DMS53 treated with DMSO at 0.1 percent for 48 hours (cell line): ENCODE results near the gene DLGAP1.
"Not testable (repeated sequence)": the region's sequence is repeated elsewhere in the genome, so short reads cannot be mapped to it uniquely, and the experiment has no call there.

Source experiments
- DNase-seq: peaks from one replicate; lab custom pipeline; 2025; ENCODE audit not compliant: unreplicated experiment; lab: John Stamatoyannopoulos, UW

Gene DLGAP1

GRCh38 chr18:3611313-3612090, 843.6 kb downstream of the DLGAP1 start:
- DNase-seq, result no peak

- DNase-seq, result no peak
Observed at GRCh38 chr18:3610813-3611212, 844.3 kb downstream of the DLGAP1 start.

GRCh38 chr18:3610188-3610708, 844.9 kb downstream of the DLGAP1 start:
- no peak for DNase-seq

GRCh38 chr18:3608488-3608887, 846.6 kb downstream of the DLGAP1 start:
- no peak for DNase-seq

DNA sequence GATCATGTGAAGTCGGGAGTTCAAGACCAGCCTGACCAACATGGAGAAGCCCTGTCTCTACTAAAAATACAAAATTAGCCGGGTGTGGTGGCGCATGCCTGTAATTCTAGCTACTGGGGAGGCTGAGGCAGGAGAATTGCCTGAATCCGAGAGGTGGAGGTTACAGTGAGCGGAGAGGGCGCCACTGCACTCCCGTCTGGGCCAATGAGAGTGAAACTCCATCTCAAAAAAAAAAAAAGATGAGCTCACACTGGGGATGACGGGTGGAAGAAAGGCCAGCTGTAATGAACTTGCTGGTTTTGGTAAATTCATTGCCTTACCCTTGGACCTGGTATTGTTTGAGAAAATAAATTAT, 847.0 kb downstream of the DLGAP1 start:
- DNase-seq, result not testable (repeated sequence)

GRCh38 chr18:3607309-3608098, 847.6 kb downstream of the DLGAP1 start:
- DNase-seq, result no peak

GRCh38 chr18:3606863-3607262, 848.2 kb downstream of the DLGAP1 start:
- DNase-seq, result not testable (repeated sequence)

GRCh38 chr18:3605954-3606443, 849.1 kb downstream of the DLGAP1 start:
- DNase-seq, result no peak

- no peak for DNase-seq
Observed at GRCh38 chr18:3605486-3605952, 849.6 kb downstream of the DLGAP1 start.

DNA sequence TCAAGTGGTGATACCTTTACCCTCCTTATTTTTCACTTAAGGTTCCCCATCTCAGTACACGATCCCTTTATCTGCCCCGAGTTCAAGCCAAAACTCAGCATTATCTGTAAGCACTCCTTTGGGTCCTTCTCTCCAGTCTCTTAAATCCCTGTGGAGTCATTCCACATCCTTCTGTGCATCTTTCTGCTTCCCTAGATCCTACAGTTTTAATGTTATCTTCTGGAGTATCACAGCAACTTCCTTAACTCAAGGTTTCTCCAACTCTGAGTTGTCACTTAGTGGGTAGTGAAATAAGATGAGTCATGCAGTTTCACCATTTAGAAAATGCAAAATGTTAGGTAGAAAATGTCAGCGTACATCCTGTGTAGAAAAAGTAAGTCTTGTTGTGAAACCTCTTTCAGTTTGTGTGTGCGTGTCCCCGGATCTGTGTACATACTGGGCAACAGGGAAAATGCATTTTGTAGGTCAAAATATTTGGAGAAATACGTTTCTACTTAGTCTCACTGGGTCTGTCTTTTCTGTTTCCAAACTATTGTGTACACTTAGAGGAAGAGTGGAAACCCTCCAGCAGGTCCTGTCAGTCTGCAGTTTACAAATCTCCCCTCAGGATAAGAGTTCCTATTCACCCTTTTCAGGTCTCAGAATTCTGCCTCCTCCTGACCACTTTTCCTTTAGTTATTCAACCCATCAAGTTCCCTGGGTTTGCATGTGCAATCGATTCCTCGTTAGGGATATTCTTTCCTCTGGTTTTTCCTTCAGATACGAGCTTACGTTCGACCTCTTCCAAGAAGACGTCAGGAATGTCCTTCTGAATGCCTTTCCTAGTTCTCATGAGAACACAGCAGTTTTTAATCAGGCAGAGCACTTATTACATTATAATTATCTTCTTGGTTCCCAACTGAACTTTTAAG, 850.4 kb downstream of the DLGAP1 start:
- peak; percentile 81 for DNase-seq

- no peak for DNase-seq
Observed at GRCh38 chr18:3604235-3604497, 850.9 kb downstream of the DLGAP1 start.

DNA sequence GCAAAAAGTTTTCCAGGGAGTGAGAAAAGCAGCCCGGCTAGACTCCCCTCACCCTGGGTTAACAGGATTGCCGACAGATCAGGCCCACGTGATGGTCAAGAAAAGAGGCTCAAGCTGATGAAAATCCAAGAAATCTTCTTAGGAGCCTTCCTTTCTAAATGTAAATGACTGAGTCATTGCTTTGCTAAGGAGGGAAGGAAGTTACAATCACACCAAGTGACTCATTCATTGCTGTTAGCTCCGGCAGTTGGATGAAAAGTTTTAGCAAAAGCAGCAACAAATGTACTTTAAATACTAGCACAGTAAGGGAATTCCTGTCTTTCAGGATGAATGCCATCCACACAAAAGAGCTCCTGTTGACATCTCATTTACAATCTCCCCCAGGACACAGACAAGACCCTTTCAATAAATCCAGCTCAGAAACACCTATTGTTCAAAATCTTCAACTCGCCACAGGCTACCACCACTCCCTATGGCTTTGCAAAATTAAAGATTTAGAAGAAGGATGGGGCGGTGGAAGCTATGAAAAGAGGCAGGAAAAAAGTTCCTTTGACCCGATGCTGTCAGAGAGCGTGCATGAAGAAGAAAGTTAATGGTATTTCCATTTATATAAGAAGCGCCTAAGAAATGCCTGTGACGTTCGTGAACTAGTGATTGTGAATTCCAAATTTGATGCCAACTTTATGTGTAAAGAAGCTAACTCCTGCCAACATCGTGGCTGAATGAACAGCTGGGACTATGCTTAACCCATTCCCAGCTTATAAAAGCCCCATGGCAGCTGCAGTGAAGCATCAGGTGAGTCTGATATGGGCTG, 851.5 kb downstream of the DLGAP1 start:
- peak; percentile 88 for DNase-seq

DNA sequence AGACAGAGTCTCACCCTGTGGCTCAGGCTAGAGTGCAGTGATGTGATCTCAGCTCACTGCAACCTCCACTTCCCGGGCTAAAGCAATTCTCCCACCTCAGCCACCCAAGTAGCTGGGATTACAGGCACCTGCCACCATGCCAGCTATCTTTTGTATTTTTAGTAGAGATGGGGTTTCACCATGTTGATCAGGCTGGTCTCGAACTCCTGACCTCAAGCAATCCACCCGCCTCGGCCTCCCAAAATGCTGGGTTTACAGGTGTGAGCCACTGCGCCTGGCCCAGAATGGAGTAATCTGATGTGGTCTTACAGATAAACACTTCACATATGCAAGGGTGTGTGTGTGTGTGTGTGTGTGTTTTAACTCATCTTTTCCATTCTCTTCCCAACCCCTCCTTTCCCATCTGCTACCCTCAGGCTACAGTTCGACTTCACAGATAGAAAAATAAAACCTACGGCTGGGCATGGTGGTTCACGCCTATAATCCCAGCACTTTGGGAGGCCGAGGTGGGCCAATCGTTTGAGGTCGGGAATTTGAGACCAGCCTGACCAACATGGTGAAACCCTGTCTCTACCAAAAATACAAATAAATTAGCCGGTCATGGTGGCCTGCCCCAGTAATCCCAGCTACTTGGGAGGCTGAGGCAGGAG, 853.9 kb downstream of the DLGAP1 start:
- not testable (repeated sequence) for DNase-seq

DNA sequence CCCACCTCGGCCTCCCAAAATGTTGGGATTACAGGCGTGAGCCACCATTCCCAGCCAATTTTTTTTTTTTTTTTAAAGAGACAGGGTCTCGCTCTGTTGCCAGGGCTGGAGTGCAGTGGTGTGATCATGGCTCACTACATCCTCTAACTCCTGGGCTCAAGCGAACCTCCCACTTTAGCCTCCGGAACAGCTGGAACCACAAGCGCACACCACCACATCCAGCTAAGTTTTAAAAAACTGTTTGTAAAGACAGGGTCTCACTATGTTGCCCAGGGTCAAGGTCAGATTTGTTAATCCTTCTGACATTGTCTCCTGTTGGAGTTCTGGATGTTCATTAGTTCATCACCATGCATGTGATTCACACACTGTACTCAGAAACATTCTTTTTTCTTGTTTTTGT, 855.2 kb downstream of the DLGAP1 start:
- DNase-seq, result no peak

- no peak for DNase-seq
Observed at GRCh38 chr18:3599195-3599594, 855.9 kb downstream of the DLGAP1 start.

- DNase-seq, result no peak
Observed at GRCh38 chr18:3598581-3598980, 856.5 kb downstream of the DLGAP1 start.

GRCh38 chr18:3597409-3598357, 857.4 kb downstream of the DLGAP1 start:
- no peak for DNase-seq

GRCh38 chr18:3596637-3597384, 858.3 kb downstream of the DLGAP1 start:
- peak; percentile 98 for DNase-seq
